ENCODE measurements around the gene IGF2R.

- no peak for TF ChIP-seq CTCF (conservative IDR thresholded peaks at IDR 0.05; ENCODE audit: low read length)
- no peak for TF ChIP-seq EZH2phosphoT487 (IDR thresholded peaks at IDR 0.05; ENCODE audit: borderline replicate concordance, low read depth, low read length)
Observed at GRCh38 chr6:160127270-160128124, 158.6 kb downstream of the IGF2R start.
